GM12878 (cell line): Measurements from ENCODE around the gene TBL1XR1.

ENCODE experiments used
- CBX3 ChIP-seq: fragments of 200-600 bp; sonication (generic); IDR thresholded peaks from 2 replicates; pipeline ENCODE4 v1.6.1; 2016; ENCODE audit warnings: low read depth, borderline replicate concordance
- EGR1 ChIP-seq, 2 experiments: IDR thresholded peaks; 1 replicate in 1 of 2; 2 replicates in 1 of 2; pipeline ENCODE4 v1.6.1; 2011 to 2012; ENCODE audit warnings: low read depth in 2 of 2, low read length in 2 of 2, borderline replicate concordance in 1 of 2, mild to moderate bottlenecking in 1 of 2, moderate library complexity in 1 of 2
- EZH2 ChIP-seq: IDR thresholded peaks from 2 replicates; pipeline ENCODE4 v1.6.1; 2012; ENCODE audit warnings: low read depth, mild to moderate bottlenecking, control low read depth, inconsistent platforms, low read length, borderline replicate concordance; ENCODE audit not compliant: control insufficient read depth
- FOS ChIP-seq: IDR thresholded peaks from 3 replicates; pipeline ENCODE4 v1.6.1; 2011; ENCODE audit warnings: borderline replicate concordance; ENCODE audit not compliant: insufficient read length; ENCODE audit errors: extremely low read depth
- MXI1 ChIP-seq: fragments of 150-350 bp; IDR thresholded peaks from 2 replicates; pipeline ENCODE4 v1.6.1; 2011; ENCODE audit warnings: low read depth, mild to moderate bottlenecking, inconsistent platforms, low read length, improper control_type of control experiment
- RAD21 ChIP-seq: IDR thresholded peaks from 2 replicates; pipeline ENCODE4 v1.6.1; 2011; ENCODE audit warnings: mild to moderate bottlenecking, low read depth, low read length, moderate library complexity; ENCODE audit not compliant: insufficient read depth
- RCOR1 ChIP-seq: conservative IDR thresholded peaks from 2 replicates; pipeline ENCODE4 v1.6.1; 2012; ENCODE audit warnings: low read depth, low read length, improper control_type of control experiment
- SIN3A ChIP-seq: IDR thresholded peaks from 2 replicates; pipeline ENCODE4 v1.6.1; 2012; ENCODE audit warnings: low read depth, low read length, improper control_type of control experiment
- SP1 ChIP-seq: IDR thresholded peaks from one replicate; pipeline ENCODE4 v1.6.1; 2011; ENCODE audit warnings: low read depth, low read length
- TAF1 ChIP-seq: IDR thresholded peaks from 2 replicates; pipeline ENCODE4 v1.6.1; 2011; ENCODE audit warnings: mild to moderate bottlenecking, low read depth, low read length, borderline replicate concordance
- YY1 ChIP-seq: IDR thresholded peaks from 2 replicates; pipeline ENCODE4 v1.6.1; 2011; ENCODE audit warnings: low read depth, mild to moderate bottlenecking, low read length
- TF ChIP-seq, protein P1 (sequence below), 3 experiments: IDR thresholded peaks in 2 of 3; conservative IDR thresholded peaks in 1 of 3; 2 replicates each; pipeline ENCODE4 v1.5.1; 2011; ENCODE audit warnings: low read depth in 3 of 3, low read length in 3 of 3, mild to moderate bottlenecking in 3 of 3, control low read depth in 2 of 3, moderate library complexity in 2 of 3, inconsistent platforms in 1 of 3, mixed read lengths in 1 of 3; ENCODE audit not compliant: control insufficient read depth in 2 of 3, insufficient read depth in 1 of 3; ENCODE audit errors: extremely low read depth in 1 of 3
- TF ChIP-seq, protein P2 (sequence below): IDR thresholded peaks from 2 replicates; pipeline ENCODE4 v1.6.1; 2011; ENCODE audit warnings: borderline replicate concordance, low read depth, mild to moderate bottlenecking, moderate library complexity, mixed read lengths, low read length; ENCODE audit not compliant: insufficient read depth; ENCODE audit errors: extremely low read length
- TF ChIP-seq, protein P3 (sequence below): IDR thresholded peaks from 2 replicates; pipeline ENCODE4 v1.6.1; 2011; ENCODE audit warnings: low read depth, low read length, improper control_type of control experiment, borderline replicate concordance

DNA sequence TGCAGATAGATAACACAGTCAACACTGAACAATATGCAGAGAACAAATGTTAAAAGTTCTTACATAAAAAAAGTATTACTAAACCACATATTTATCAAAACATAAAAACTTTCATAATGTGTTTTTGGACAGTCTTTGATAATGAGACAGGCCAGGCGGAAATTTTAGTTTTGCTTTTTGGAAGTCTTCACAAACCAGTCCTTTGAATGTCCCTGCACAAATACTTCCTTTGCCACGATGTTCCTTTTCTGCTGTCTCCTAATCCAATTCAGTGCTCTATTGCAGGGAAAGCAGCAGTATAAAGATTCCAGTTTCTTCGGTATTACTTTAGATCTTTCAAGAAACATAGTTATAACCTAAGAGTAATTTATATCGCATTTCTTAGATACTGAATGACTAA, 135.9 kb downstream of the TBL1XR1 start:
- TF ChIP-seq, protein P1, sequence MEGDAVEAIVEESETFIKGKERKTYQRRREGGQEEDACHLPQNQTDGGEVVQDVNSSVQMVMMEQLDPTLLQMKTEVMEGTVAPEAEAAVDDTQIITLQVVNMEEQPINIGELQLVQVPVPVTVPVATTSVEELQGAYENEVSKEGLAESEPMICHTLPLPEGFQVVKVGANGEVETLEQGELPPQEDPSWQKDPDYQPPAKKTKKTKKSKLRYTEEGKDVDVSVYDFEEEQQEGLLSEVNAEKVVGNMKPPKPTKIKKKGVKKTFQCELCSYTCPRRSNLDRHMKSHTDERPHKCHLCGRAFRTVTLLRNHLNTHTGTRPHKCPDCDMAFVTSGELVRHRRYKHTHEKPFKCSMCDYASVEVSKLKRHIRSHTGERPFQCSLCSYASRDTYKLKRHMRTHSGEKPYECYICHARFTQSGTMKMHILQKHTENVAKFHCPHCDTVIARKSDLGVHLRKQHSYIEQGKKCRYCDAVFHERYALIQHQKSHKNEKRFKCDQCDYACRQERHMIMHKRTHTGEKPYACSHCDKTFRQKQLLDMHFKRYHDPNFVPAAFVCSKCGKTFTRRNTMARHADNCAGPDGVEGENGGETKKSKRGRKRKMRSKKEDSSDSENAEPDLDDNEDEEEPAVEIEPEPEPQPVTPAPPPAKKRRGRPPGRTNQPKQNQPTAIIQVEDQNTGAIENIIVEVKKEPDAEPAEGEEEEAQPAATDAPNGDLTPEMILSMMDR (IDR thresholded peaks at IDR 0.05 in 2 of 3, conservative IDR thresholded peaks at IDR 0.05 in 1 of 3; ENCODE audit: control insufficient read depth in 2 of 3, extremely low read depth in 1 of 3, insufficient read depth in 1 of 3, low read depth in 3 of 3, low read length in 3 of 3): no peak
- TF ChIP-seq MXI1 (no peak), FOS (no peak), CBX3 (no peak), EZH2 (no peak), RCOR1 (no peak), TAF1 (no peak), SIN3A (no peak), EGR1 (IDR thresholded peaks at IDR 0.05; ENCODE audit: borderline replicate concordance in 1 of 2, low read depth in 2 of 2, low read length in 2 of 2) (no peak), YY1 (no peak), SP1 (no peak), RAD21 (no peak)
- TF ChIP-seq, protein P2, sequence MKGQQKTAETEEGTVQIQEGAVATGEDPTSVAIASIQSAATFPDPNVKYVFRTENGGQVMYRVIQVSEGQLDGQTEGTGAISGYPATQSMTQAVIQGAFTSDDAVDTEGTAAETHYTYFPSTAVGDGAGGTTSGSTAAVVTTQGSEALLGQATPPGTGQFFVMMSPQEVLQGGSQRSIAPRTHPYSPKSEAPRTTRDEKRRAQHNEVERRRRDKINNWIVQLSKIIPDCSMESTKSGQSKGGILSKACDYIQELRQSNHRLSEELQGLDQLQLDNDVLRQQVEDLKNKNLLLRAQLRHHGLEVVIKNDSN: no peak
- TF ChIP-seq, protein P3, sequence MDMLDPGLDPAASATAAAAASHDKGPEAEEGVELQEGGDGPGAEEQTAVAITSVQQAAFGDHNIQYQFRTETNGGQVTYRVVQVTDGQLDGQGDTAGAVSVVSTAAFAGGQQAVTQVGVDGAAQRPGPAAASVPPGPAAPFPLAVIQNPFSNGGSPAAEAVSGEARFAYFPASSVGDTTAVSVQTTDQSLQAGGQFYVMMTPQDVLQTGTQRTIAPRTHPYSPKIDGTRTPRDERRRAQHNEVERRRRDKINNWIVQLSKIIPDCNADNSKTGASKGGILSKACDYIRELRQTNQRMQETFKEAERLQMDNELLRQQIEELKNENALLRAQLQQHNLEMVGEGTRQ: no peak
